Measurements from ENCODE around the gene COQ10A. TPM values are rescaled to one million over a fixed set of nuclear protein-coding genes. Genes with fewer than 3 reads are reported as not detected.

The COQ10A gene
- total RNA-seq, 4 donors from 2014 or later, result 17.7 to 90.1 (median 54.5) TPM

- H3K4me1 ChIP-seq, result peaks cover 34 to 40% of the 10 kb centered on the region in 2 donors
- in situ Hi-C loops (cut with MboI; ENCODE audit: low sequenced_read_pairs in 4 of 4), result loop anchor here in 2 of 4 donors (5.0 to 10.0 kb wide), 2 partner anchors 33 to 110 kb away; partner anchors contain the start of genes RPL41 (in 1 of the 2) and ZC3H10 (in 1 of the 2)
- intact Hi-C loops (cut with DNase I; ENCODE audit: low total_unique reads), result loop anchor here (1.0 to 10.0 kb wide), 6 partner anchors 32 to 508 kb away; partner anchors contain the start of genes BLOC1S1, SPRYD4 and ZC3H10
Observed at GRCh38 chr12:56224954-56225353, 41.8 kb upstream of the COQ10A start.

GRCh38 chr12:56229082-56229481, 37.7 kb upstream of the COQ10A start:
- H3K27ac ChIP-seq, result no peak overlapping the region
- TF ChIP-seq, protein P1, sequence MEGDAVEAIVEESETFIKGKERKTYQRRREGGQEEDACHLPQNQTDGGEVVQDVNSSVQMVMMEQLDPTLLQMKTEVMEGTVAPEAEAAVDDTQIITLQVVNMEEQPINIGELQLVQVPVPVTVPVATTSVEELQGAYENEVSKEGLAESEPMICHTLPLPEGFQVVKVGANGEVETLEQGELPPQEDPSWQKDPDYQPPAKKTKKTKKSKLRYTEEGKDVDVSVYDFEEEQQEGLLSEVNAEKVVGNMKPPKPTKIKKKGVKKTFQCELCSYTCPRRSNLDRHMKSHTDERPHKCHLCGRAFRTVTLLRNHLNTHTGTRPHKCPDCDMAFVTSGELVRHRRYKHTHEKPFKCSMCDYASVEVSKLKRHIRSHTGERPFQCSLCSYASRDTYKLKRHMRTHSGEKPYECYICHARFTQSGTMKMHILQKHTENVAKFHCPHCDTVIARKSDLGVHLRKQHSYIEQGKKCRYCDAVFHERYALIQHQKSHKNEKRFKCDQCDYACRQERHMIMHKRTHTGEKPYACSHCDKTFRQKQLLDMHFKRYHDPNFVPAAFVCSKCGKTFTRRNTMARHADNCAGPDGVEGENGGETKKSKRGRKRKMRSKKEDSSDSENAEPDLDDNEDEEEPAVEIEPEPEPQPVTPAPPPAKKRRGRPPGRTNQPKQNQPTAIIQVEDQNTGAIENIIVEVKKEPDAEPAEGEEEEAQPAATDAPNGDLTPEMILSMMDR (IDR thresholded peaks at IDR 0.05 in 4 of 5, conservative IDR thresholded peaks at IDR 0.05 in 1 of 5), result no peak
- TF ChIP-seq POLR2A (IDR thresholded peaks at IDR 0.05), result no peak
- H3K27me3 ChIP-seq, result no peaks in the 10 kb centered on the region
- no peak overlapping the region for H3K4me3 ChIP-seq
- in situ Hi-C loops (cut with MboI; ENCODE audit: low sequenced_read_pairs in 4 of 4), result loop anchor here in 2 of 4 donors (5.0 to 10.0 kb wide), 2 partner anchors 37 to 114 kb away; partner anchors contain the start of genes RPL41 (in 1 of the 2) and ZC3H10 (in 1 of the 2)
- intact Hi-C loops (cut with DNase I; ENCODE audit: low total_unique reads), result loop anchor here (10.0 kb wide), 1 partner anchor 236 kb away; the partner anchor contains the start of gene SPRYD4
- H3K9me3 ChIP-seq, result no peaks in the 10 kb centered on the region
- peaks cover 0 to 13% of the 10 kb centered on the region in 2 donors for H3K36me3 ChIP-seq
- no peak for ATAC-seq
- DNase-seq, result no peak
- H3K4me1 ChIP-seq, result peaks cover 10 to 11% of the 10 kb centered on the region in 2 donors

More at GRCh38 chr12:56224954-56225353, 41.8 kb upstream of the COQ10A start:
- no peaks in the 10 kb centered on the region for H3K27me3 ChIP-seq
- H3K27ac ChIP-seq, result peak overlapping the region; percentile 96 to 100 (median 98)
- no peaks in the 10 kb centered on the region for H3K9me3 ChIP-seq
- DNase-seq (no peak), ATAC-seq (no peak)
- H3K4me3 ChIP-seq, result peak overlapping the region; percentile 63 to 85 (median 79)
- peaks cover 0 to 13% of the 10 kb centered on the region in 2 donors for H3K36me3 ChIP-seq
- TF ChIP-seq POLR2A (IDR thresholded peaks at IDR 0.05), result no peak
- TF ChIP-seq, protein P1 (IDR thresholded peaks at IDR 0.05 in 4 of 5, conservative IDR thresholded peaks at IDR 0.05 in 1 of 5), result no peak

DNA sequence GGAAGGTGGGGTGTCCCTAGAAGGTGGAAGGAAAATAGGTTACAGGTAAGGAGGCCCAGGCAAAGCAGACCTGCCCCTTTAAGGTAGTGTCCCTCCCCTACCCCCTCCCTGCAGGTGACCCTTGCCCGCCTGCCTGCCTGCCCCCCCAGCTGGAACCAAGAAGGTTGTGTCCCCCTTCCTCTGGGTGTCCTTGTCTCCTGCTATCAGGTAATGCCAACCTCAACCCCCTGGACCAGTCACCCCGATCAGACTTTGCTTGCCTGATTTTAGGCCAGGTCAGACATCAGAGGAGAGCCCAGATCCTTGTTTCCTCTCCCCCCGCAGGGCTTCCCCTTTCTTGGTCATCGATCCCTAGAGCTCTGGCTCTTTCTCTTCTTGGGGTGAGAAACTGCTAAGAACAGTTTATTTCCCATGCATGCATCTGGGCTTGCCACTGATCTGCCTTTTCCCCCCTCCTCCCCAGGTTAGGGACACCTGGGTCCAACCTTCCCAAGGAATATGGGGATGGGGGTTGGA, 36.8 kb upstream of the COQ10A start, which contains the start of gene SLC39A5:
SLC39A5 (plus strand) TSS at position 136 of the 516 bp plus-strand sequence. CDS start 1,224 bp downstream, outside the sequence.
- no peak for DNase-seq
- H3K36me3 ChIP-seq, result peaks cover 0 to 13% of the 10 kb centered on the region in 2 donors
- in situ Hi-C loops (cut with MboI; ENCODE audit: low sequenced_read_pairs in 4 of 4), result loop anchor here in 2 of 4 donors (5.0 to 10.0 kb wide), 2 partner anchors 38 to 115 kb away; partner anchors contain the start of genes RPL41 (in 1 of the 2) and ZC3H10 (in 1 of the 2)
- H3K9me3 ChIP-seq, result no peaks in the 10 kb centered on the region
- peaks cover 3 to 6% of the 10 kb centered on the region in 2 donors for H3K4me1 ChIP-seq
- H3K4me3 ChIP-seq, result no peak within 1 kb of the TSS
- H3K27ac ChIP-seq, result no peak within 1 kb of the TSS
- ATAC-seq, result no peak
- intact Hi-C loops (cut with DNase I; ENCODE audit: low total_unique reads), result loop anchor here (10.0 kb wide), 1 partner anchor 235 kb away; the partner anchor contains the start of gene SPRYD4
- no peaks in the 10 kb centered on the region for H3K27me3 ChIP-seq
- no peak for TF ChIP-seq POLR2A (IDR thresholded peaks at IDR 0.05)
- TF ChIP-seq, protein P1 (IDR thresholded peaks at IDR 0.05 in 4 of 5, conservative IDR thresholded peaks at IDR 0.05 in 1 of 5), result no peak

GRCh38 chr12:56230432-56231183, 36.1 kb upstream of the COQ10A start:
- intact Hi-C loops (cut with DNase I; ENCODE audit: low total_unique reads) (no loop called here), in situ Hi-C loops (cut with MboI; ENCODE audit: low sequenced_read_pairs in 4 of 4) (no loop called here)

More at GRCh38 chr12:56230432-56231183, 36.1 kb upstream of the COQ10A start:
- H3K36me3 ChIP-seq, result peaks cover 0 to 13% of the 10 kb centered on the region in 2 donors
- no peak for TF ChIP-seq POLR2A (IDR thresholded peaks at IDR 0.05)
- TF ChIP-seq, protein P1 (IDR thresholded peaks at IDR 0.05 in 4 of 5, conservative IDR thresholded peaks at IDR 0.05 in 1 of 5), result no peak
- no peak for DNase-seq
- H3K27ac ChIP-seq, result no peak overlapping the region
- H3K9me3 ChIP-seq, result no peaks in the 10 kb centered on the region
- no peaks in the 10 kb centered on the region for H3K4me1 ChIP-seq
- no peak for ATAC-seq
- no peak overlapping the region for H3K4me3 ChIP-seq
- H3K27me3 ChIP-seq, result no peaks in the 10 kb centered on the region

Measured in gastrocnemius medialis (tissue), 4 donors.